Esophagus squamous epithelium (tissue), 5 donors: ENCODE measurements around the gene KICS2. TPM values are rescaled to one million over a fixed set of nuclear protein-coding genes. Genes with fewer than 3 reads are reported as not detected.

ENCODE experiments used
- DNase-seq: peaks from one replicate; lab custom pipeline; 2025; lab: John Stamatoyannopoulos, UW
- H3K27ac ChIP-seq, 4 donors: fragments of 200-600 bp; sonication (generic); one replicate each; pipeline ENCODE4 v1.5.1; 2016 to 2019; ENCODE audit warnings: mild to moderate bottlenecking in 1 of 4
- H3K27me3 ChIP-seq, 4 donors: fragments of 200-600 bp; sonication (generic); 1 replicate in 3 of 4; 2 replicates in 1 of 4; pipeline versions ENCODE4 v1.5.1 to v1.6.0; 2017 to 2021; ENCODE audit warnings: antibody characterized with exemption in 1 of 4
- H3K36me3 ChIP-seq, 3 donors: fragments of 200-600 bp; sonication (generic); one replicate each; pipeline ENCODE4 v1.5.1; 2016 to 2019
- H3K4me1 ChIP-seq, 3 donors: fragments of 200-600 bp; sonication (generic); one replicate each; pipeline ENCODE4 v1.5.1; 2017 to 2019
- H3K4me3 ChIP-seq, 4 donors: fragments of 200-600 bp; sonication (generic); 1 replicate in 3 of 4; 2 replicates in 1 of 4; pipeline ENCODE4 v1.5.1; 2016 to 2019; ENCODE audit warnings: mild to moderate bottlenecking in 2 of 4, moderate library complexity in 1 of 4
- H3K9me3 ChIP-seq, 3 donors: fragments of 200-600 bp; sonication (generic); one replicate each; pipeline ENCODE4 v1.5.1; 2016 to 2019
- CTCF ChIP-seq, 6 experiments: fragments of 450-650 bp in 4 of 6; fragments of 200-600 bp in 2 of 6; sonication (generic) in 2 of 6; IDR thresholded peaks; one replicate each; pipeline ENCODE4 v1.5.1; 2016 to 2019; ENCODE audit warnings: antibody characterized with exemption in 6 of 6, mild to moderate bottlenecking in 4 of 6, moderate library complexity in 4 of 6
- POLR2A ChIP-seq, 4 donors: fragments of 450-650 bp; IDR thresholded peaks; one replicate each; pipeline ENCODE4 v1.6.1; 2017; ENCODE audit warnings: antibody characterized with exemption in 4 of 4, mild to moderate bottlenecking in 4 of 4, moderate library complexity in 3 of 4
- WGBS, 2 donors: methylation state at CpG; one replicate each; pipeline ENCODE4 v1.1.5; 2018; 5-methylcytosine and 5-hydroxymethylcytosine counted together
- intact Hi-C: fragments of 100-400 bp; cut with DNase I; formaldehyde crosslinking; loops from one replicate; pipeline ENCODE4 v1.15.0; 2022
- total RNA-seq, 4 donors: library from RNA; depleted of rRNA; stranded (reverse); fragments of >200 nt; gene quantifications; one replicate each; pipeline ENCODE4 v1.1.0, GENCODE V29; 2016
- donor health status: DM: yes; HTN: yes; CAD: no.

KICS2 gene
- total RNA-seq, 4 donors from 2014 or later = 6.2 to 15.8 (median 9.8) TPM

DNA sequence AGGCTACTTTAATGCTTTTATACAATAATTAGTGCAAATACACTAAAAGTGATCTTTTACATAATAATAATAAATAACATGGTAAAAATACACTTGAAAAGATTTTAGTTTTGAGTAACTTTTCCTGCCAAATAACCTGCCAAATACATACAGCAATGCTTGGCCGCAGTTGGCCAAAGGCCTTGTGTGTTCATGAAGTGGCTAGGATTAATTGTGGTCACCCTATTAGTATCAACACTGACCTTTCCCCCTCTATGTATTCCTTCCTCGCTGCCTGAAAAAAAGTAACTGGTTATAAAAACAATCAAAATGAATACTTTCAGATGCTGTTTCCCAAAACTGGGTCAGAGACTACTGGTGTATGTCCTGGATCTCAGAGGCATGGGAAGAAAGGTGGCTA is 34.3 kb downstream of the KICS2 start:
- no peak overlapping the region for H3K27ac ChIP-seq
- no peaks in the 10 kb centered on the region for H3K27me3 ChIP-seq
- H3K4me3 ChIP-seq = no peak overlapping the region
- no peak for DNase-seq
- H3K4me1 ChIP-seq = peaks cover 0 to 17% (median 4%) of the 10 kb centered on the region in 3 donors
- no peaks in the 10 kb centered on the region for H3K9me3 ChIP-seq
- peaks cover 0 to 9% (median 0%) of the 10 kb centered on the region in 3 donors for H3K36me3 ChIP-seq
- TF ChIP-seq POLR2A (IDR thresholded peaks at IDR 0.05) (no peak), CTCF (IDR thresholded peaks at IDR 0.05) (no peak)
- intact Hi-C loops = loop anchor here (10.0 kb wide), 1 partner anchor 343 kb away; the partner anchor contains the start of gene SRGAP1
- WGBS, 2 donors = 67 to 77% methylated on average over 2 of the region's 2 CpGs

DNA sequence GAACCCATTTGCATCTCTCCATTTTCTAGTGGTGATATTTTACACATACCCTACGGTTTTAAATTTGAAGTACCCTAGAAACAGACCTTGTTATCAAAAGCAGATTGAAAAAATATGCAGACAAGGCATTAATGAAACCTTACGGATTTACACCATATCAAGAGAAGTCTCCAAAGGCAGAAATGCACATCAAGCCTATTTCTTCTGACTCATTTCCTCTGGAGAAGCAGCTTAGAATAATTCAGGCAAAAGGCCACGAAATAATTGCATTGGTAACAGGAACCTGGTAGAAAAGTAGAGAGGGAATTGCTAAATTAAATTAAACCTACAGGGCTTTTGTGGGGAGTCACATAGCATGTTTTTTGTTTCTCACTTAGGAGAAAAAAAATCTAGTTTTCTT is 34.7 kb downstream of the KICS2 start:
- no peak overlapping the region for H3K4me3 ChIP-seq
- intact Hi-C loops = loop anchor here (10.0 kb wide), 1 partner anchor 343 kb away; the partner anchor contains the start of gene SRGAP1
- WGBS, 2 donors = 31 to 51% methylated on average over 3 of the region's 3 CpGs
- H3K4me1 ChIP-seq = peaks cover 0 to 17% (median 4%) of the 10 kb centered on the region in 3 donors
- no peaks in the 10 kb centered on the region for H3K27me3 ChIP-seq
- peaks cover 0 to 5% (median 0%) of the 10 kb centered on the region in 3 donors for H3K36me3 ChIP-seq
- no peak for TF ChIP-seq POLR2A (IDR thresholded peaks at IDR 0.05)
- TF ChIP-seq CTCF (IDR thresholded peaks at IDR 0.05) = no peak
- no peak overlapping the region for H3K27ac ChIP-seq
- no peak for DNase-seq
- H3K9me3 ChIP-seq = no peaks in the 10 kb centered on the region

- intact Hi-C loops = loop anchor here (10.0 kb wide), 1 partner anchor 342 kb away; the partner anchor contains the start of gene SRGAP1
- WGBS, 2 donors = 20 to 30% methylated on average over 2 of the region's 2 CpGs
Measured at GRCh38 chr12:64186789-64187188, 35.3 kb downstream of the KICS2 start.

GRCh38 chr12:64184216-64184615 is 37.9 kb downstream of the KICS2 start:
- peaks cover 8 to 37% (median 10%) of the 10 kb centered on the region in 3 donors for H3K4me1 ChIP-seq
- no peak for DNase-seq
- H3K9me3 ChIP-seq = no peaks in the 10 kb centered on the region
- no peak overlapping the region for H3K4me3 ChIP-seq
- intact Hi-C loops = loop anchor here (10.0 kb wide), 1 partner anchor 339 kb away; the partner anchor contains the start of gene SRGAP1
- 82 to 100% methylated on average over 1 of the region's 1 CpG for WGBS, 2 donors
- H3K27me3 ChIP-seq = no peaks in the 10 kb centered on the region
- no peak overlapping the region for H3K27ac ChIP-seq
- TF ChIP-seq POLR2A (IDR thresholded peaks at IDR 0.05) = no peak
- TF ChIP-seq CTCF (IDR thresholded peaks at IDR 0.05) = no peak
- no peaks in the 10 kb centered on the region for H3K36me3 ChIP-seq

More at GRCh38 chr12:64186789-64187188, 35.3 kb downstream of the KICS2 start:
- TF ChIP-seq CTCF (IDR thresholded peaks at IDR 0.05) (no peak), POLR2A (IDR thresholded peaks at IDR 0.05) (no peak)
- Histone ChIP-seq H3K4me3 (no peak overlapping the region), H3K27ac (no peak overlapping the region), H3K36me3 (no peaks in the 10 kb centered on the region), H3K9me3 (no peaks in the 10 kb centered on the region), H3K4me1 (peaks cover 0 to 23% (median 4%) of the 10 kb centered on the region in 3 donors), H3K27me3 (no peaks in the 10 kb centered on the region)
- DNase-seq = no peak

GRCh38 chr12:64181430-64182291 is 40.4 kb downstream of the KICS2 start:
- Histone ChIP-seq H3K4me3 (peak overlapping the region in 1 of 4 donors; percentile 16), H3K4me1 (peaks cover 4 to 23% (median 10%) of the 10 kb centered on the region in 3 donors), H3K27ac (peak overlapping the region; percentile 44 to 78 (median 73)), H3K27me3 (no peaks in the 10 kb centered on the region), H3K36me3 (no peaks in the 10 kb centered on the region), H3K9me3 (no peaks in the 10 kb centered on the region)
- intact Hi-C loops = loop anchor here (10.0 kb wide), 1 partner anchor 337 kb away; the partner anchor contains the start of gene SRGAP1
- TF ChIP-seq CTCF (IDR thresholded peaks at IDR 0.05) = peak in 5 of 6 experiments; percentile 44 to 55 (median 47)
- TF ChIP-seq POLR2A (IDR thresholded peaks at IDR 0.05) = no peak
- DNase-seq = no peak
- WGBS, 2 donors = 17 to 21% methylated on average over 3 of the region's 3 CpGs
